Measurements from ENCODE around the gene DIS3L2. TPM values are rescaled to one million over a fixed set of nuclear protein-coding genes. Genes with fewer than 3 reads are reported as not detected.

The DIS3L2 gene
- total and polyA plus RNA-seq, 7 donors, result 10.7 to 20.8 (median 16.0) TPM

GRCh38 chr2:232038251-232038880, 76.9 kb downstream of the DIS3L2 start:
- Histone ChIP-seq H3K27me3 (ENCODE audit: insufficient read depth in 3 of 3, low read length in 2 of 3) (no peaks in the 10 kb centered on the region), H3K27ac (no peak overlapping the region), H3K4me1 (no peaks in the 10 kb centered on the region), H3K4me3 (no peak overlapping the region), H3K9me3 (no peaks in the 10 kb centered on the region), H3K36me3 (ENCODE audit: insufficient read depth in 1 of 2, low read depth in 1 of 2) (no peaks in the 10 kb centered on the region)
- 83 to 90% (median 86%) methylated on average over 1 of the region's 1 CpG for WGBS, 3 donors
- TF ChIP-seq, protein P1, sequence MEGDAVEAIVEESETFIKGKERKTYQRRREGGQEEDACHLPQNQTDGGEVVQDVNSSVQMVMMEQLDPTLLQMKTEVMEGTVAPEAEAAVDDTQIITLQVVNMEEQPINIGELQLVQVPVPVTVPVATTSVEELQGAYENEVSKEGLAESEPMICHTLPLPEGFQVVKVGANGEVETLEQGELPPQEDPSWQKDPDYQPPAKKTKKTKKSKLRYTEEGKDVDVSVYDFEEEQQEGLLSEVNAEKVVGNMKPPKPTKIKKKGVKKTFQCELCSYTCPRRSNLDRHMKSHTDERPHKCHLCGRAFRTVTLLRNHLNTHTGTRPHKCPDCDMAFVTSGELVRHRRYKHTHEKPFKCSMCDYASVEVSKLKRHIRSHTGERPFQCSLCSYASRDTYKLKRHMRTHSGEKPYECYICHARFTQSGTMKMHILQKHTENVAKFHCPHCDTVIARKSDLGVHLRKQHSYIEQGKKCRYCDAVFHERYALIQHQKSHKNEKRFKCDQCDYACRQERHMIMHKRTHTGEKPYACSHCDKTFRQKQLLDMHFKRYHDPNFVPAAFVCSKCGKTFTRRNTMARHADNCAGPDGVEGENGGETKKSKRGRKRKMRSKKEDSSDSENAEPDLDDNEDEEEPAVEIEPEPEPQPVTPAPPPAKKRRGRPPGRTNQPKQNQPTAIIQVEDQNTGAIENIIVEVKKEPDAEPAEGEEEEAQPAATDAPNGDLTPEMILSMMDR (IDR thresholded peaks at IDR 0.05), result no peak
- no peak for ATAC-seq
- intact Hi-C loops (cut with DNase I), result no loop called here
- no peak for DNase-seq

DNA sequence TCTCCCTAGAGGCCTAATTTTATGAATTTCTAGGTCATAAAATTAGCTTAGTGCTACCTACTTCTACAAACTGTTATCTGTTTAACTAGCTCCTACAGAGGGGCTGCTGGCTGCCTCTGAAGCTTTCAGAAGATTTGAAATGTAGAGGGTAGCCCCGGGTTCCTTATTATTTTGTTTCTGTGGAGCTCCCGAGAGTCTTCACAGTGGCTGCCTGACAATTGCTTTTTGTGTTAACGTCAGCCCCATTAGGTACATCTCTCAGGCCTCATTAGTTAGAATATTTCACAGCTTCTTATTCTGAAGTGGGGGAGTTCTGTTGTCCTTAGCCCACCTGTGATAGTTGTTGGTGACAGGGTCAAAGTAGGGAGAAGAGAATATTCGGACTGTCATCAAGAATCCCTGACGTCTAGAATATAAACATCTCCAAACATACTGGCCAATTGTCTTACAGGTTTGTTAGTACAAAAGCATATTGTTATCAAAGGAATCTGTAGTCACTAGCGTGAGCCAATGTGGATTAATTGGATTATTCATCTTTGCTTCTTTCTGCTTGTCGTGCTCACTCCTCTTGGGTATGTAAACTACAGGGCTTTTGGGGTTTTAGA, 77.5 kb downstream of the DIS3L2 start:
- H3K9me3 ChIP-seq, result no peaks in the 10 kb centered on the region
- no peaks in the 10 kb centered on the region for H3K4me1 ChIP-seq
- H3K27me3 ChIP-seq (ENCODE audit: insufficient read depth in 3 of 3, low read length in 2 of 3), result no peaks in the 10 kb centered on the region
- H3K36me3 ChIP-seq (ENCODE audit: insufficient read depth in 1 of 2, low read depth in 1 of 2), result no peaks in the 10 kb centered on the region
- TF ChIP-seq, protein P1 (IDR thresholded peaks at IDR 0.05), result no peak
- intact Hi-C loops (cut with DNase I), result no loop called here
- 62 to 75% (median 64%) methylated on average over 7 of the region's 7 CpGs for WGBS, 3 donors
- DNase-seq (no peak), ATAC-seq (no peak)
- H3K4me3 ChIP-seq, result no peak overlapping the region
- H3K27ac ChIP-seq, result no peak overlapping the region

DNA sequence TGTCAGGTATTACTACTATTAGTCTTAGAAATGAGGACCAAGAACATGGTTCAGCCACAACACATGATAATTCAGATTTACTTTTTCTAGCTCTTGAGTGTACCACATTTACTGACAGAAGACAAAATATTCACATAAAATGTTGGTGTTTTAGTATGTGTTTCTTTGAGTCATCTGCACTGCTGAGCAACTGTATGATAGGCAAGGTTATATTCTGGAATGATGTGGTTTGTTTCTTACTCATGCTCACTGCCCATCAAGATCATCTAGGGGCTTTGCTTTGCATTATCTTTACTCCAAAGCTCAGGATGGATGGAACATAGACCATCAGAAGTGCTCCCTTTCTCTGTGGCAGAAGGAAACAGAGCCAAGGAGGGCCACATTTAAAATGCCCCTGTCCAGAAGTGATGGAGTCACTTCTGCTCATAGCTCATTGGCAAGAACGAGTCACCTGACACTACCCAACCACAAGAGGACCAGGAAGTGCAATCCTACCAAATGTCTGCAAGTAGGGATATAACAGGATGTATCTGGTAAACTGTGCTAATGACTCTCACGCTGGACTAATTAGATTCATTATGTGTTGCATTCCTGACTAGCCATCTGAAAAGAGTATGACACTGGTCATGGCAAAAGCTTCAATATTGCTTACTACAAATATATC, 81.5 kb downstream of the DIS3L2 start:
- ATAC-seq (no peak), DNase-seq (no peak)
- TF ChIP-seq, protein P1 (IDR thresholded peaks at IDR 0.05), result no peak
- no peaks in the 10 kb centered on the region for H3K9me3 ChIP-seq
- no peaks in the 10 kb centered on the region for H3K36me3 ChIP-seq (ENCODE audit: insufficient read depth in 1 of 2, low read depth in 1 of 2)
- H3K27ac ChIP-seq, result no peak overlapping the region
- 81 to 92% (median 89%) methylated on average over 2 of the region's 2 CpGs for WGBS, 3 donors
- H3K4me1 ChIP-seq, result no peaks in the 10 kb centered on the region
- intact Hi-C loops (cut with DNase I), result no loop called here
- no peaks in the 10 kb centered on the region for H3K27me3 ChIP-seq (ENCODE audit: insufficient read depth in 3 of 3, low read length in 2 of 3)
- no peak overlapping the region for H3K4me3 ChIP-seq

GRCh38 chr2:232043966-232044365, 82.5 kb downstream of the DIS3L2 start:
- H3K36me3 ChIP-seq (ENCODE audit: insufficient read depth in 1 of 2, low read depth in 1 of 2), result no peaks in the 10 kb centered on the region
- TF ChIP-seq, protein P1 (IDR thresholded peaks at IDR 0.05), result no peak
- no peaks in the 10 kb centered on the region for H3K4me1 ChIP-seq
- ATAC-seq, result no peak
- H3K27me3 ChIP-seq (ENCODE audit: insufficient read depth in 3 of 3, low read length in 2 of 3), result no peaks in the 10 kb centered on the region
- no peak overlapping the region for H3K4me3 ChIP-seq
- intact Hi-C loops (cut with DNase I), result no loop called here
- H3K27ac ChIP-seq, result no peak overlapping the region
- DNase-seq, result no peak
- no peaks in the 10 kb centered on the region for H3K9me3 ChIP-seq
